GM12891 (cell line): ENCODE data around the gene WDR62. TPM values are rescaled to one million over a fixed set of nuclear protein-coding genes. Genes with fewer than 3 reads are reported as not detected.
A peak's percentile ranks its signal among the peaks of the same experiment; 100 is the strongest.

Experiments used
- DNase-seq: peaks from one replicate; pipeline ENCODE4 v3.0.0; 2011; ENCODE audit warnings: low spot score; ENCODE audit not compliant: insufficient read length
- FAIRE-seq: peaks from 2 replicates; lab custom pipeline; 2011; peaks lifted over from hg19 to GRCh38; lab: Jason Lieb, UNC
- PAX5 ChIP-seq: IDR thresholded peaks from 2 replicates; pipeline ENCODE4 v1.6.1; 2011; ENCODE audit warnings: low read length, moderate library complexity, mild to moderate bottlenecking; ENCODE audit not compliant: insufficient read depth, severe bottlenecking
- POLR2A ChIP-seq: IDR thresholded peaks from 2 replicates; pipeline ENCODE4 v1.6.1; 2011; ENCODE audit warnings: low read depth, low read length, control low read depth
- POLR2AphosphoS5 ChIP-seq: IDR thresholded peaks from 2 replicates; pipeline ENCODE4 v1.6.1; 2011; ENCODE audit warnings: low read depth, low read length, control low read depth
- POU2F2 ChIP-seq: IDR thresholded peaks from 2 replicates; pipeline ENCODE4 v1.6.1; 2011; ENCODE audit warnings: low read depth, mild to moderate bottlenecking, control low read depth, low read length, moderate library complexity
- SPI1 ChIP-seq: IDR thresholded peaks from 2 replicates; pipeline ENCODE4 v1.6.1; 2011; ENCODE audit warnings: low read depth, low read length, control low read depth
- TAF1 ChIP-seq: IDR thresholded peaks from 2 replicates; pipeline ENCODE4 v1.6.1; 2011; ENCODE audit warnings: low read depth, low read length, control low read depth
- polyA plus RNA-seq: library from polyadenylated mRNA; unstranded; fragments of >200 nt; gene quantifications from one replicate; pipeline ENCODE4 v1.2.1, GENCODE V29; 2012; ENCODE audit warnings: low read depth, missing spikeins, inconsistent platforms; ENCODE audit not compliant: missing spikeins

WDR62 gene
- 5.0 TPM for polyA plus RNA-seq

DNA sequence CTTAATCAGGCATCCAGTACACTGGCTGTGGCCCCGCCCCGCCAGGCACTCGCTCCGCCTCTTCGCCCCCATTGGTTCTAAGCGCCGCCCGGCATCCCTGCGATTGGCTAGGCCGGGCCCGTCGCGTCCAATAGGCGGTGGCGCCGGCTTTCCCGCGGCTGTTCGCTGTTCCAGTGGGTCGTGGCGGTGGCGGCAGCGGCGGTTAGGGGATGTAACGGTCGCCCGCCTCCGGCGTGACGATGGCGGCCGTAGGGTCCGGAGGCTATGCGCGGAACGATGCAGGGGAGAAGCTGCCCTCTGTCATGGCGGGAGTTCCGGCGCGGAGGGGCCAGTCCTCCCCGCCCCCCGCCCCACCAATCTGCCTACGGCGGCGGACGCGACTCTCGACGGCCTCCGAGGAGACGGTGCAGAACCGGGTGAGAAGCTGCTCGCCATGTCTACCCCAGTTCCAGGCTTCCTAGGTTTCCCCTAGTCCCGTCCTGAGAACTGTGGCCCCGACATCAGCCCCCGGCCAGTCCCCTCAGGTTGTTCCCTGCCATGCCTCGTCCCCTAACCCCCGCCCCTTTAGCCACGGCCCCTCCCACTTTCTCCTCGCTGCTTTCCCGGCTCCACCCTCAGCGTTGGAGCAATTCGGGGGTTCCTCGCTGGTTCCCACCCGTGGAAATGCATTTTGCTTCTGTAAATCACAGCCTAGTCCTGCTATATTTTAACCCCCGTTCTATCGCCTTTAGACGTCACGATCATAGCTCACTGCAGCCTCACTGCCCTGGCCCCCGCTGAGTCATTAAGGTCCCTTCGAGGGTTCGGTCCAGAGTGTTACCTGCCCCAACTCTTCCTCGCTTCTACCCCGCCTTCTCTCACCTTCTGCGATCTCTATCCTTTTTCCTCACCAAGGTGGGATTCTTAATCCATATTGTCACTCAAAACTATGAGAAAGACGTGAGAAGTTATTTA is at the start of gene WDR62:
Gene WDR62, plus strand, starts transcription at position 165 of the 954 bp plus-strand sequence. Its CDS starts 75 bp downstream, at position 240.
- DNase-seq (peak; percentile 97), FAIRE-seq (no peak)
- TF ChIP-seq POU2F2: peak; percentile 1; the same call in 1 of the 2 replicates
- TF ChIP-seq TAF1: no peak; the same call in 1 of the 2 replicates
- 0 out of 2 replicates have a peak, but pooled peaks have one; percentile 1 for TF ChIP-seq POLR2A

DNA sequence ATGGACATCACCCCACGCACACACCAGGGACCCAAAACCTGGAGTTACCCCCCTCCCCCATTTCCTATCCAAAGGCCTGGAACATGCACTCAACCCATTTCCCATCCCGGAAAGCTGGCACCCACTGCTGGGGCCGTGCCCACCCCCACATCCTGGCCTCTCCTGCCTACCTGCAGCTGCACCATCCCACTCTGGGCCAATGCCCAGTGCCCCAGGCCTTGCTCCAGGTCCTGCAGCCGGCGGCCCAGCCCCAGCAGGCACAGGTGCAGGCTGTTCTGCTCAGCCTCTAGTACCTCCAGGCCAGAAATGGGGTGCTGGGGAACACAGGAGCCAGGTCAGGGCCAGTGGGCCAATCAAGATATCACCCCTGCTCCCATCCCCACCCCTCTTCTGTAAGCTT is 47.7 kb upstream of the WDR62 start:
- FAIRE-seq (no peak), DNase-seq (no peak)
- TF ChIP-seq SPI1 (no peak), PAX5 (no peak), POLR2AphosphoS5 (no peak), POLR2A (no peak)

DNA sequence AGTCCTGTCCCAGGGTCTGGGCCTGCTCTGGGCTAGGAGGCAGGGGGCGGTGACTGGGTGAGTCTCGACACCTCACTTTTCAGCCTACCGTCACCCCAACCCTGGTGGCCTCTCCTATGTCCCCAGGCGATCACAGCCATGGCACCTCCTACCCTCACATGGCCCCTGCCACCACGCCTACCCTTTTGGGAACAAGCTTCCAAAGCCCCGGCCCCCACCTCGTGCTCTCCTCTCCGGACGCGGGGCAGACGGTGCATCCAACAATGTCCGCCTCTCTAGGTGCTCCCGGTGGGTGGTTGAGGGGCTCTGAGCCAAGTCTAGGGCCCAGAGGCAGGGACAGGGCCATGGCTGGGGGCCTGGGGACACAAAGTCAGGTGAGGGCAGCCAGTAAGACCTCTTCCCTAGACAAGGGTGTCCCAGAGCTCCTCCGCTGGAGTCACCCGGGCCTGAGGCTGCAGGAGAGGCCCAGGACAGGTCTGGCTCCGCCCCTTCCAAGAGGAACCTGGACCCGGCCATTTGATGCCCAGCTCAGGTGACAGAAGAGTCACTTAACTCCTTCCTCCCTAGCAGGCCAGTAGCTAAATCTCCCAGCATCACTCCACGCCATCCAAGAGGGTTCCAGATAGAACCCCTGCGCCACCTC is 46.2 kb upstream of the WDR62 start, which contains the start of gene SYNE4:
Gene SYNE4, minus strand, starts transcription at position 478 of the 643 bp plus-strand sequence. Its CDS starts 132 bp downstream, at position 346.
- DNase-seq (no peak), FAIRE-seq (no peak)
- no peak for TF ChIP-seq POLR2AphosphoS5
- TF ChIP-seq TAF1: no peak
- TF ChIP-seq PAX5: no peak

DNA sequence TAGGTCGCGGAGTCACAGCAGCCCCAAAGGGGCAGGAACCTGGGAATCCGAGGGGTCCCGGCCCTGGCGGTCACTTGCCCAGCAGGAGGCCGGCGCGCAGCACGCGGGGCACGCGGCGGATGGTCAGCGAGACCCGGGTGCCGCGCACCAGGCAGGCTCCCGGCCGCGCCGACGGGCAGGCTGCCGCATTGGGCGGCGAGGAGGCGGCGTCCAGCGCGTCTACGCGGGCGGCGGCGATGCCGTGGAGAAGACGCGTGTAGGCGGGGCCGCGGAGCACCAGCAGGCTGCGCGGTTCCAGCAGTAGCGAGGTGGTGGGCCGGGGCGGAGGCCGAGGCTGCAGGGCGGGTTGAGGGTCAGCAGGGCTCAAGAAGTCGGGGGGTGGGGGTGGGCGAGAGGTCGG is 45.5 kb upstream of the WDR62 start:
- no peak for TF ChIP-seq POLR2A
- TF ChIP-seq TAF1: no peak
- TF ChIP-seq POLR2AphosphoS5: no peak
- TF ChIP-seq PAX5: no peak
- no peak for TF ChIP-seq POU2F2
- DNase-seq: peak; percentile 60
- peak; percentile 76 for FAIRE-seq

DNA sequence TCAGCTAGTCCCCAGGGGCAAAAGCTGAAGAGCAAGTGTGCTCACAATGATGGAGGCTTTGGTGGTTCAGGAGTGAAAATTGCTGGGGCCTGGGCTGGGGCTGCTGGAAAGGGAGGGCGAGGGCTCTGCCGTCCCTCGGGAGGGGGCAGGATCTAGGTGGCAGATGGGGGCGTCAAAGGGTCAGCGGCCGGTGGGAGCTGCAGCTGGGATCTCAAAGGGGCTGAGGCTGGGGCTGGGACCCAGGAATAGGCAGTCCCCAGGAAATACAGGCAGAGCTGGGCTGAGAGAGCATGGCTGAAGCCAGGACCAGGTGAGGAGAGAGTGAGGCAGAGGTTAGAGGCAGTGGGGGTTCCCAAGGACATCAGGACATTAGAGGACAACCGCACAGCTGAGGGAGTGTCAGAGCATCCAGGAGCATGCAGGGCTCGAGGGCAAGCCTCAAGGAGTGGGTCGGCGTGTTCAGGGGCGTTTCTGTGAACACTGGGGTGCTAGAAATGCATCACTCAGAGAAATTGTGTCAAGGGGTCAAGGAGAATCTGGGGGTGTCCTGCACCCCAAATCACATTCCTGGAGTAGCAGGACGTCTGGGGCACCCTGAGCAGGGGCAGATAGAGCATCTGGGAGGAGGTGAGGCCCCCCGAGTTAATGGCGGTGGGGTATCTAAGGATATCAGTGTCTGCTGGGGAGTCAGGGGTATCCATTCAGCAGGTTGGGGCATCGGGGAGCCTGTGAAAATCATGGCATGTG is 44.9 kb upstream of the WDR62 start:
- no peak for FAIRE-seq
- no peak for TF ChIP-seq SPI1
- no peak for TF ChIP-seq PAX5
- TF ChIP-seq POU2F2: no peak
- no peak for TF ChIP-seq POLR2A
- TF ChIP-seq TAF1: no peak
- no peak for TF ChIP-seq POLR2AphosphoS5
- DNase-seq: no peak

DNA sequence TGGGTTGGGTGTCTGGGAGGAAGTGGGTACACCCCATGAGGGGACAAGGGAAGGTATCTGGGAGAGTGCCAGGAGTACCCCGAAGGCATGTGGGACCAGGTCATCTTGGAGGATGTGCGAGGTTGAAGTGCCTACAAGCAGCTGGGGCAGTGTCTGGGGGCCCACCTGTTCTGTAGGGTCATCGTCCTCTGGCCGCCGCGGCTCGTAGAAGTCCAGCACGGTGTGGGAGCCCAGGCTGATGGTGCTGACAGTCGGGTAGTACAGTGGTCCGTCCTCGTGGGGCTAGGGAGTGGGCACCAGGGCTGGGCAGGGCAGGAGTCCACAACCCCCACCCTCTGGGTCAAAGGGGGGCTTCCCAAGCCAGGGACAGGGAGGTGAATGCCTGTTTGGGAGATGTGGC is 44.3 kb upstream of the WDR62 start:
- TF ChIP-seq POLR2A (no peak), POU2F2 (no peak), PAX5 (no peak), SPI1 (no peak), POLR2AphosphoS5 (no peak), TAF1 (no peak)
- no peak for FAIRE-seq

DNA sequence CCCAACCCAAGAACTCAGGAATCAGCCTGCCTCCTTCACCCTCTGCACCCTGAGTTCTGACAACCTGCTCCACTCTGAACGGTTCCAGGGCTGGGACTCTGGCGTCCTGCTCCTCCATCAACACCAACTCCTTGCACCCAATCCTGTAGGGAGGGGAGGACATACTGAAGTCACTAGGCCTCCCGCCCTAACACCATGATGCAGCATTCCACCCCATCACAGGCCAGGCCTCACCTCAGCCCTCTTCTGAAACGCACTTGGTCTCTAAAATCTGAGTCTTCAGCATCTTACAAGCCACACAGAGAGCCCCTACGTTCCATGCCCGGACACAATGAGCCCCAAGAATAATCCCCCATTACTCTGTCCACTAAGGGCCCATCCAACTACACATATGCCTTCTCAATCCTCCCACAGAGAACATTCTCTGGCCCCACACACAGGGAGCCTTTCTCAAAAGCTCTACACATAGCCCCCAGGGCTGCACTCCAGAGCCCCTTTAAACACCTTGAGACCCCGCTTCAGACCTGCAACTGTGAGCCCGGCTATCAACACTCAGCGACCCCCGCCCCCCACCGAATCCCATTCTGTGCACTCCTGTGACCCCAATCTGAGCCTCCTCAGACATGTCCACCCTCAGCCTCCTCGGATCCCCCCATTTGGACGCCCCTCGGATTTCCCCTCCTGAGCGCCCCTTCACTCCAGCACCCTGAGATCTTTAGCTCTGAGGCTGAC is 41.3 kb upstream of the WDR62 start:
- FAIRE-seq: peak; percentile 33
- TF ChIP-seq POLR2A (no peak), TAF1 (0 out of 2 replicates have a peak, but pooled peaks have one; percentile 6), POU2F2 (peak; percentile 22; the same call in 1 of the 2 replicates), POLR2AphosphoS5 (no peak), PAX5 (no peak), SPI1 (no peak)
- no peak for DNase-seq

More for the DNA sequence above, 44.3 kb upstream of the WDR62 start:
- no peak for DNase-seq

DNA sequence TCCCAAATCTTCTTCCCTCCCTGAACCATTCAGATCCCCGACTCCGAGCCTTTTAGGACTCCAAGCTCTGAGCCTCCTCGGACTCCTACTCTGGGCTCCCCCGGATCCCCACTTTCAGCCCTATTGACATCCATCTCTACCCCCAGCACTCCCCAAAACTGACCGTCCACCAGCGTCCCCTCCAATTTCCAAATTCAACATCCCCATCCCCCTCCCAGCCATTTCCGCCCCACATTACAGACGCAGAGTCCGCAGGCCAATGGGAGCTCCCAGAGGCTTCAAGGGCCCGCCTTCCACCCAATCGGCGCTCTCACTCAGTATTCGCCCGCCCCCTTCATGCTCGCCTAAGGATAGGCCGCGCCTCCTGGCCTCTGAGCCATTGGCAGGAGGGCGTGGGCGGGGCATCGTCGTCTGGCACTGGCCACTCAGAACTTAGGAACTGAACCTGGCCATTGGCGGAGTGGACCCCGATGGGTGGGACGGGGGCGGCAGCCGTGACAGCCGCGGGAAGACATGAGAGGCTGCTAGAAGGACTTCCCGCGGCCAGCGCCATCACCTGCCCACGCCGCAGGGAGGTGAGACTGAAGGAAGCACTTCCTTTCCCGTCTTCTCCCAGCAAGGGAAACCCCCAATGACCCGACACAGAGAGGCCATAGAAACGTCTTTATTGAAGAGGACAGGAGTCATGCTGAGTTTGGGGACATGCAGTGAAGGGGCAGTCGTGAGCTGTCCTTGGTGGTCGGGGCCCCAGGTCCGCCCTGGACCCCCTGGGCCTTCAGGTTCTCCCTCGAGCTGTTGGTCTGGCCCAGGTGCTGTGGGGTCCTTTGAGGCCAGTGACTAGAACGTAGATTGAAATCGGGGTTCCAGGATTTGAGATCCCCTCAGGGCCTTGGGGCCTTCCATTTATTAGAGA is 40.4 kb upstream of the WDR62 start, which contains the start of gene ALKBH6:
Gene ALKBH6, minus strand, starts transcription at position 202 of the 913 bp plus-strand sequence. CDS start 816 bp downstream, outside the sequence.
- TF ChIP-seq TAF1 (peak; percentile 30; the same call in 1 of the 2 replicates), POLR2A (no peak; the same call in 1 of the 2 replicates), POLR2AphosphoS5 (0 out of 2 replicates have a peak, but pooled peaks have one; percentile 22), PAX5 (peak; percentile 91), SPI1 (peak; percentile 46), POU2F2 (no peak)
- DNase-seq: peak; percentile 98
- FAIRE-seq: peak; percentile 99

DNA sequence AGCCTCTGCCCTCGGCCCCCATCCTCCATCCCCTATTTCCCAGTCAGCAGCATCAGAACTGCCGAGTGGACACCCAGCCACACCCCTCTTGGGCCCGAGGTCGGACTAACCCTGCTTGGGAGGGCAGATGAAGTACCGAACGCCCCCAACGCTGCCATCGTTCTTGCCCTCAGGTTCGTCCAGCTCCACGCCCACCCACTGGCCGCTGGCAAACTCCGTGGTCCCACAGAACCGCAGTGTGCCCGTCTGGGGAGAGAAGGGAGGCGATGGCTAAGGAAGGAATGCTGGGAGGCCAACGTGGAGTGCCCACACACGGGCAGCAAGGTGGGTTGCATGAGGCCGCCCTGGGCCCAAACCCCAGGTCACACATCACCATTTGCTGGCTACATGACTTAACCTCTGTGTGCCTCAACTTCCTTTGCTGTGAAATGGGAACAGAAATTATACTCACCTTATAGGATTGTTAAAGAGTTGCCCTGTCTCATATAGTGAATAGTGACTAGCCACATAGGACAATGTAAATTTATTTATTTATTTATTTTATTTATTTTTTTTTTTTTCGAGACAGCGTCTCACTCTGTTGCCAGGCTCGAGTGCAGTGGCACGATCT is 35.5 kb upstream of the WDR62 start:
- FAIRE-seq: no peak
- TF ChIP-seq POU2F2 (no peak), PAX5 (no peak), SPI1 (no peak), TAF1 (no peak), POLR2AphosphoS5 (no peak)

More for the DNA sequence above, 35.5 kb upstream of the WDR62 start:
- no peak for DNase-seq
